IPS DF 6.9 (cell line): Measurements from ENCODE around the gene TTLL8.
"Not testable (repeated sequence)": the region's sequence is repeated elsewhere in the genome, so short reads cannot be mapped to it uniquely, and the experiment has no call there.

Experiments used
- DNase-seq: peaks from one replicate; pipeline ENCODE4 v3.0.0-alpha.2; 2013; ENCODE audit warnings: low read depth, low spot score
- H3K27ac ChIP-seq: one replicate; pipeline ENCODE4 v1.5.1; 2013; ENCODE audit warnings: low read length, control low read depth
- H3K27me3 ChIP-seq: 2 replicates; pipeline ENCODE4 v1.6.1; 2013; ENCODE audit warnings: mild to moderate bottlenecking, low read length; ENCODE audit not compliant: control insufficient read depth, insufficient read depth
- H3K36me3 ChIP-seq: 2 replicates; pipeline ENCODE4 v1.6.1; 2013; ENCODE audit warnings: low read length; ENCODE audit not compliant: control insufficient read depth, insufficient read depth
- H3K4me1 ChIP-seq: 2 replicates; pipeline ENCODE4 v1.6.1; 2013; ENCODE audit warnings: low read length; ENCODE audit not compliant: control insufficient read depth, insufficient read depth
- H3K4me3 ChIP-seq: 2 replicates; pipeline ENCODE4 v1.5.1; 2013; ENCODE audit warnings: mild to moderate bottlenecking, low read length
- H3K9me3 ChIP-seq: 2 replicates; pipeline ENCODE4 v1.6.1; 2013; ENCODE audit warnings: low read length, inconsistent platforms; ENCODE audit not compliant: control insufficient read depth, insufficient read depth
- WGBS: extraction: QIAGEN DNeasy Blood & Tissue Kit; methylation state at CpG from one replicate; pipeline ENCODE4 v1.1.7; 2013; ENCODE audit warnings: mixed read lengths, missing lambda C conversion rate; ENCODE audit not compliant: insufficient read length, insufficient coverage; 5-methylcytosine and 5-hydroxymethylcytosine counted together

TTLL8 gene

DNA sequence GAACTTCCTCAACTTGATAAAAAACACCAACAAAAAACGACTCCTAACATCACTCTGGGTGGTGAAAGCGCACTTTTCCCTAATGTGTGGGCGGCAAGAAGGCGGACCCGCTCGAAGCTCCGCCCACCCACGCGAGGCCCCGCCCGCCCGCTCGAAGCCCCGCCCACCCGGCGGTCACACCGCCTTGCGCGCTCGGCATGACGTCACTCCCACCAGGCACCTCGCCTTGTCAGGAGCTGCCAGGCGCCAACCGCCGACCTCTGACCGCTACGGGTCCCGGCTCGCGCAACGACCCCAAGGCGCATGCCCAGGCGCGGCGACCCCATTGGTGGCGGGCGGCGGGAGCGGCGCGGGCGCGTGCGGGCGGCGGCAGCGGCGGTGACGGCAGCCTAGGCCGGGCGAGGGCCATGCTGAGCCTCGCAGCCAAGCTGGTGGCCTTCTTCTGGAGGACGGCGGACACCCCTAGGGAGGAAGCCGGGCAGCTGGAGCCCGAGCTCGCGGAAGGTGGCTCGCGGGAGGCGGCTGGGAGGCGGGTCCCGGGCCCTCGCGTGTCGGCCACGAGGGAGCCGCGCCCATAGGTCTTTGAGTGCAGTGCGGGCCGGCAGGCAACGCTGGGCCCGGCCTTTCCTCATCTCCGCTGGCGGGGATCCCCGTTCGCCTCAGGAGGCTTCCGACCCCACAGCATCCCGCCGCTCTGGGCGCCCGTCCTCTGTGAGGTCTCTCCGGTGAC, 31.7 kb upstream of the TTLL8 start, which contains the start of gene MOV10L1:
Gene MOV10L1 (plus strand): TSS at position 325 of the 730 bp plus-strand sequence. CDS start 83 bp downstream, at position 408.
- H3K36me3 ChIP-seq, result no peaks in the 10 kb centered on the region
- no CpG with 5 or more reads among the region's 83 CpGs for WGBS
- no peaks in the 10 kb centered on the region for H3K4me1 ChIP-seq
- H3K9me3 ChIP-seq, result no peaks in the 10 kb centered on the region
- no peaks in the 10 kb centered on the region for H3K27me3 ChIP-seq
- H3K27ac ChIP-seq, result no peak within 1 kb of the TSS
- DNase-seq, result no peak
- no peak within 1 kb of the TSS for H3K4me3 ChIP-seq

DNA sequence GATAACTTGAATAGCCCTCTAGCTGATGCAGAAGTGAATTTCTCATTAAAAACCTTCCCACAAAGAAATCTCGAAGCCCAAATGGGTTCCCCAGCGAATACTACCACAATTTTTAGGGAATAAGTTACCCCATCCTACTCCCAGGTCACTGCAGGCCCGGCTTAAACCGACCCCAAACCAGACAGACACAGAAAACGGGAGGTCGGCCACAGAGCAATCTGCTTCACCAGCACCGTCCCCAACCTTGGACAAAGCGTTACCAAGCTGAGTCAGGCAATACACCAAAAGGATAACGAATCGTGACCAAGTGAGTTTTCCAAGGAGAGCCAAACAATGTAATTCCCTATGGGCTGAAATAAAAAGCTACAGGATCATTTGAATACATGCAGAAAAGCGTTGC, 31.1 kb upstream of the TTLL8 start:
- no CpG with 5 or more reads among the region's 11 CpGs for WGBS
- no peak for DNase-seq
- H3K27ac ChIP-seq, result no peak overlapping the region
- no peaks in the 10 kb centered on the region for H3K27me3 ChIP-seq
- no peaks in the 10 kb centered on the region for H3K4me1 ChIP-seq
- no peaks in the 10 kb centered on the region for H3K36me3 ChIP-seq
- H3K9me3 ChIP-seq, result no peaks in the 10 kb centered on the region
- no peak overlapping the region for H3K4me3 ChIP-seq

DNA sequence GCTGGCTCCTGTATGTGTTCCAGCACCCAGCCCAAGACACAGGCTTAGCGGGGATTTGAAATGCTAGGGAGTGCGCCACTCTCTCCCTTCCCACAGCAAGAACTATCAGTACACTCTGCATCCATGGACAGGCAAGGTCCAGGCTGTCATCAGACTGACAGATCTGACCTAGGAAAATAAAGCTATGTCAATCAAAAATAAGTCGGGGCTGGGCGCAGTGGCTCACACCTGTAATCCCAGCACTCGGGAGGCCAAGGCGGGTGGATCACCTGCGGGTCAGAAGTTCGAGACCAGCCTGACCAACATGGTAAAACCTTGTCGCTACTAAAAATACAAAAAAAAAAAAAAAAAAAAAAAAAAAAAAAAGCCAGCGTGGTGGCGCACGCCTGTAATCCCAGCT, 30.0 kb upstream of the TTLL8 start:
- Histone ChIP-seq H3K27ac (no peak overlapping the region), H3K4me3 (no peak overlapping the region)

DNA sequence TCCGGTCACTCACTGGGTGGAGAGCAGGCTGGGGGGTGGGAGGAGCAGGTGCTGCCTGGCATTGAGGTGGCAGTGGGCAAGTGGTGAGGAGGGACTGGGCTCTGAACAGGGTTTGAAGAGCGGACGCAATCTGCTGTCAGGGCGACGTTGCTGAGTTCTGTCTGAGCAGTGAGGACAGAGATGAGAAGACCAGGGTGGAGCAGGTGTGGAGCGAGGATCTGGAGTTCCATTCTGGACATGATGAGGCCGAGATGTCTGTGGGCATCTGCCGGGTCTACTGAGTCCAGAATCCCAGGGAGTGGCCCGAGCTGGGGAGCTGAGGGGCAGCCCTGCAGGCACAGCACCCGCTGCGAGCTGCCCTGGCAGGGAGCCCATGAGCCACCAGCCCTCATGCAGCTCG, 29.5 kb upstream of the TTLL8 start:
- Histone ChIP-seq H3K4me1 (peaks cover 1% of the 10 kb centered on the region; the same call in 1 of the 2 replicates), H3K9me3 (no peaks in the 10 kb centered on the region), H3K27me3 (no peaks in the 10 kb centered on the region), H3K4me3 (no peak overlapping the region), H3K36me3 (no peaks in the 10 kb centered on the region), H3K27ac (no peak overlapping the region)
- no CpG with 5 or more reads among the region's 12 CpGs for WGBS
- DNase-seq, result no peak

More for the DNA sequence above, 30.0 kb upstream of the TTLL8 start:
- Histone ChIP-seq H3K9me3 (no peaks in the 10 kb centered on the region), H3K36me3 (no peaks in the 10 kb centered on the region), H3K27me3 (no peaks in the 10 kb centered on the region), H3K4me1 (peaks cover 1% of the 10 kb centered on the region; the same call in 1 of the 2 replicates)
- DNase-seq, result no peak
- whole genome bisulfite sequencing, result no CpG with 5 or more reads among the region's 12 CpGs

DNA sequence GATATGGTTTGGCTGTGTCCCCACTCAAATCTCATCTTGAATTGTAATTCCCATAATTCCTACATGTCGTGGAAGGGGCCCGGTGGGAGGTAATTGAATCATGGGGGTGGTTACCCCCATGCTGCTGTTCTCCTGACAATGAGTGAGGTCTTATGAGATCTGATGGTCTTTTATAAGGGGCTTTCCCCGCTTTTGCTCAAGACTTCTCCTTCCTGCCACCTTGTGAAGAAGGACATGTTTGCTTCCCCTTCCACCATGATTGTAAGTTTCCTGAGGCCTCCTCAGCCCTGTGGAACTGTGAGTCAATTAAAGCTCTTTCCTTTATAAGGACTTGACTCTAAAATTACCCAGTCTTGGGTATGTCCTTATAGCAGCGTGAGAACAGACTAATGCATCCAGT, 28.9 kb upstream of the TTLL8 start:
- no CpG with 5 or more reads among the region's 4 CpGs for WGBS
- H3K4me3 ChIP-seq, H3K9me3 ChIP-seq, H3K27ac ChIP-seq, H3K36me3 ChIP-seq, H3K27me3 ChIP-seq, H3K4me1 ChIP-seq, DNase-seq: not testable (repeated sequence)

DNA sequence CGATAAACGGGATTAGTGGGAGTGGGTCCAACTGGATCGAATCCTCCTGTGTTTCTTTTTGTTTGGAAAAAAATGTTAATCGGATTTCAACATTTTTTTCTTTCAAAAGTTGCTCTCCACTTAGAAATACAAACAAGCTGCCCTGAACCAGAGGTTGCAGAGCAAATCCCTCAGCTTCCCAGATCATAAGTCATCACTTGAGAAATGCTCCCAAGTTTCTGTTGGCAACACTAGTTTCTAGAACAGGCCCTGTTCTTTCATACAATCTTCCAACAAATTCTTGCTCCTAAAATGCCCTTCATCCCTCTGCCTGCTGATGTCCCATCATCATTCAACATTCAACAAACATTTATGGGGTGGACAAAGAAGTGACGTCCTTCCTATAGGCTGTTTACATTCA, 28.4 kb upstream of the TTLL8 start:
- no CpG with 5 or more reads among the region's 5 CpGs for WGBS
- no peak overlapping the region for H3K27ac ChIP-seq
- H3K27me3 ChIP-seq, result no peaks in the 10 kb centered on the region
- H3K4me3 ChIP-seq, result no peak overlapping the region
- peaks cover 1% of the 10 kb centered on the region; the same call in 1 of the 2 replicates for H3K4me1 ChIP-seq
- H3K36me3 ChIP-seq, result no peaks in the 10 kb centered on the region
- no peaks in the 10 kb centered on the region for H3K9me3 ChIP-seq
- no peak for DNase-seq

DNA sequence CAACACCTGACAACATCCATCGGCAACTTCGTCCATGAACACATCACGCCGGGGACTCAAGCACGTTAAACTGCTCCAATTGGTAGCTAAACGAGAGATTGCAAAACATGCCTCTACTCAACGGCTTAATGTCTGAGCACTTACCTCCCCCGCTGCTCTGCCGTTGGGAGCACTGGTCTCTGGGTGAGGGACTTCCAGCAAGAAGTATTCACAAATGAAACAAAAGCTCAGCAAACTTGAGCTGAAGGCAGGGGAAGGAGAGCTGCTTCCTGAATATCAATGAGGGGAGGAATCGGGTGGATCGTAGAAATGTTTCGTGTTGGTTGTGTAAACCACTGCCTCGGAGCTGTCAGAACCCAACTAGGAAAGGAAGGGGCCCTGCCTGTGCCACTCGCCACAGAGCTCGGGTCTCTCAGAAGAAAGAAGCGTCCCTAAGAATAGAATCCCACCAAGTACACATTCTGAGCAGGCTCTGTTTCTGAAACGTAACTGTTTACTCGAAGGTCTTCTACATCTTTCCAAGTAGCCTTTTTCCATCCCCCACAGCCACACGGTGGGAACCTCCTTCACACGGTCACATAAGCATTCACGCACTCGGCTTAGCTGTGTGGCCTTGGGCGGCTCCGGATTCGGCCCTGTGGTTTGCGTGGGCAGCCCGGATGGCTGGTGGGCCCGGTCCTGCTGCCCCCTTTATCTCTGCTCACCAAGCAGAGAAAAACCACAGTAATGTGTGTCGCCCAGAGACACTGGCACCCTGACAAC, 27.3 kb upstream of the TTLL8 start, which contains the start of gene MLC1:
Gene MLC1 (minus strand): TSS at position 216 of the 762 bp plus-strand sequence. CDS start 524 bp downstream, outside the sequence.
- Histone ChIP-seq H3K9me3 (no peaks in the 10 kb centered on the region), H3K4me1 (peaks cover 3% of the 10 kb centered on the region; the same call in 1 of the 2 replicates), H3K27me3 (no peaks in the 10 kb centered on the region), H3K27ac (no peak within 1 kb of the TSS), H3K4me3 (no peak within 1 kb of the TSS), H3K36me3 (no peaks in the 10 kb centered on the region)
- WGBS, result no CpG with 5 or more reads among the region's 29 CpGs
- DNase-seq, result no peak

DNA sequence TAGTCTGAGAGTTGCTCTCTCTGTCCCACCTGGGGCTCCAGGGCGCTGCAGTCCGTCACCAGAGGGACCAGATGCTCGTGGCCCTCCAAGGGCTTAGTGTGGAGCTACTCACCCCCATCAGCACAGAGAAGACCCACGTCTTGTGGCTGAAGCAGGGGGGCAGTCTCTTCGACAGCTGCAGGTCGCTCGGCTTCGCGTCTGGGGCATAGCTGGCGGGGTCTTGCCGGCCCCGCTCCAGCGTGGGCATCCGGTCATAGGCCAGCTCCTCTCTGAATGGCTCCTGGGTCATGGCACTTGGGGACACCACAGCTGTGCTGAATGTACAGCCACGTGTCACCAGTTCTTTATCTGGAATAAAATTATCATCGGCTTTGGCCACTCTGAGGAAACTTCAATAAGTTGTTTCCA, 26.5 kb upstream of the TTLL8 start:
- Histone ChIP-seq H3K9me3 (no peaks in the 10 kb centered on the region), H3K4me1 (peaks cover 3% of the 10 kb centered on the region; the same call in 1 of the 2 replicates), H3K27me3 (no peaks in the 10 kb centered on the region), H3K36me3 (no peaks in the 10 kb centered on the region), H3K27ac (no peak overlapping the region), H3K4me3 (no peak overlapping the region)
- no peak for DNase-seq
- no CpG with 5 or more reads among the region's 16 CpGs for WGBS

DNA sequence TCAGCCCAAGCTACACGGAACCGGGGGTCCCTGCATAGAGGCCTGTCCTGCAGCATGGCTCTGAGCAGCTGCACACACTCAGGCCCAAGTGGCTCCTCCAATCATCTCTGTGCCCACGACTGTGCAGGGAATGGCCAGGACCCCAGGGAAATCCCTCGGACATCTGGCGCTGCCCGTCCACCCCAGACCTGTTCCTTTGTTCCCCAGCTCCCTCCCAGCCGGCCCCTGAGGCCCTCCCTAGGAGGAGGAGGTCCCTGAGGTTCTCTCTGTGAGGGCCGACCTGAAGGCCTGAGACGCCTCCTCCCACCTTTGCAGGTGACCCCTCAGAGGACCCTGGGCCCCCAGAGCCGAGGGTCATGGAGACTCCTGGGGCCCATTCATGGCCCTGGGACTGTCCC, 26.0 kb upstream of the TTLL8 start:
- Histone ChIP-seq H3K27ac (no peak overlapping the region), H3K9me3 (no peaks in the 10 kb centered on the region), H3K36me3 (no peaks in the 10 kb centered on the region), H3K4me3 (no peak overlapping the region), H3K27me3 (no peaks in the 10 kb centered on the region), H3K4me1 (peaks cover 3% of the 10 kb centered on the region; the same call in 1 of the 2 replicates)
- no CpG with 5 or more reads among the region's 10 CpGs for WGBS
- DNase-seq, result no peak

DNA sequence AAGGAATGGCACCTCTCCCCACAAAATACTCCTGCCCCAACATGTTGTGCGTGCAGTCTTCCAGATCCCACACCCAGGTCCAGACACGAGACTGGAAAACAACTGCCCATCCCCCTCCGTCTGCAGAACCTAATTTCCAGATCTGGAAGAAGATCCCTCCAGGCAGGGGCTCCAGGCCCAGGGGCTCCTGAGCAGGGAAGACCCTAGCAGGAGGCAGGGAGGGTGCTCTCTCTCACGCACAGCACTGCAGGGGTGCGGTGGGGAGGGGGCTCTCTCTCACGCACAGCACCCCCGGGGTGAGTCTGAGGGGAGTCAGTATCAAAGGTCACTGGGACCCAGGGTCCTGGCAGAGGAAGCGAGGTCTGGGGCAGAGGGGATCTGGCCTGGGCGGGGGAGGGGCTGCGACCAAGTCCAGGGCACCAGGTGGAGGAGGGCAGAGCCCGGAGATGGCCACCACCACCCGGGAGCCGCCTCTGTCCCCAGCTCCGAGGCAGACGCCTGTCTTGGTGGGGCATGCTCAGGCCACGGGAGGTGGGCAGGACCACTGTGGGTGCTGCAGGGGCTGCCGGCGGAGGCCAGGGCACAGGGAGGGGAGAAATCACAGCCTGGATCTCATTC, 25.5 kb upstream of the TTLL8 start:
- WGBS, result no CpG with 5 or more reads among the region's 18 CpGs

More for the DNA sequence above, 25.5 kb upstream of the TTLL8 start:
- H3K36me3 ChIP-seq, result no peaks in the 10 kb centered on the region
- H3K27ac ChIP-seq, result no peak overlapping the region
- DNase-seq, result no peak
- peaks cover 3% of the 10 kb centered on the region; the same call in 1 of the 2 replicates for H3K4me1 ChIP-seq
- H3K27me3 ChIP-seq, result no peaks in the 10 kb centered on the region
- H3K4me3 ChIP-seq, result no peak overlapping the region
- H3K9me3 ChIP-seq, result no peaks in the 10 kb centered on the region
